Measurements from ENCODE around the gene PEMT. TPM values are rescaled to one million over a fixed set of nuclear protein-coding genes. Genes with fewer than 3 reads are reported as not detected.

The PEMT gene
- total and polyA plus RNA-seq, 2 of the 8 experiments (the other 6 are each of a cell fraction or from before 2014, with no cell fraction given) = 42.0 to 118 TPM

DNA sequence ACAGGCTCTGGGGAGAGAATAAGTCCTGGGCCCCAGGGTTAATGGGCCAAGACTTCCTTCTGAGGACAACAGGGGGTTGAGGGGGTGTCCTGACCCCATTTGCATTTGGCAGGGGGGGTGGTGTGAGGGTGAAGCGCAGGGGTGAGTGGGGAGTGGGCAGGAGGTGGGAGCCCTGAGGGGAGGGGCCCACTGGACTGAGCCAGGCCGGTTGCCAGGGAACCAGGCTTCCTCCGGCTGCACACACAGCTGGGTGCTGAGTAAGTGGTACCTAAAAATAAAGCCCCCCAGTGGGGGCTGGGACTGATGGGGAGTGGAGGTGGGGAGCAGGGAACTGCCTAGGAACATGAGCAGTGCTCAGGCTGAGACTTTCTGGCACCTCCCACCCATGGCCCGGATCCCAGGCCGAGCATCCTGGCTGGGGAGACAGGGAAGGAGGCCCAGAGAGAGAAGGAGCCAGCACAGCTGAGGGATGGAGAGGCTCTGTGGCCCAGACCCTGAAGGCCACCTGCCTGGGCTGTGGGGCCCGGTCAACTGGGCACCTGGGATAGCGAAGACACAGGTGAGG, 87.9 kb downstream of the PEMT start:
- CTCF ChIA-PET (ENCODE audit: partially characterized antibody) = interaction anchor here (0.8 to 5.1 kb wide), 6 partner anchors 15 to 148 kb away, joined by 3 to 40 read pairs (median 10); no protein-coding TSS in a partner anchor
- POLR2A ChIA-PET (ENCODE audit: partially characterized antibody) = interaction anchor here (2.2 kb wide), 1 partner anchor 8 kb away, joined by 6 read pairs; the partner anchor contains the start of gene RASD1
- Histone ChIP-seq H3K23ac (ENCODE audit: insufficient read length) (no peak overlapping the region), H3K36me3 (ENCODE audit: control insufficient read depth in 2 of 4, insufficient read depth in 4 of 4, low read length in 3 of 4) (no peaks in the 10 kb centered on the region), H3K4me1 (replicated peaks in 1 of 4; ENCODE audit: control insufficient read depth in 3 of 4, insufficient read depth in 4 of 4, low read length in 3 of 4) (peaks cover 0 to 2% (median 0%) of the 10 kb centered on the region in 4 experiments; a peak in 1 of 7 replicates), H2BK12ac (ENCODE audit: low read depth, low read length) (no peak overlapping the region), H3K14ac (ENCODE audit: insufficient read length) (no peak overlapping the region), H2AK5ac (ENCODE audit: low read depth, low read length) (no peak overlapping the region), H3K27me3 (replicated peaks in 1 of 4; ENCODE audit: control insufficient read depth in 3 of 4, extremely low read depth in 1 of 4, insufficient read depth in 3 of 4, low read length in 3 of 4) (no peaks in the 10 kb centered on the region; a peak in 3 of 7 replicates), H4K20me1 (replicated peaks in 1 of 2; ENCODE audit: control insufficient read depth in 1 of 2, insufficient read depth in 2 of 2, low read length in 2 of 2) (peaks cover 0 to 2% of the 10 kb centered on the region in 2 experiments), H3K79me2 (ENCODE audit: control insufficient read depth in 1 of 2, insufficient read depth in 2 of 2, low read length in 2 of 2) (no peaks in the 10 kb centered on the region), H4K5ac (ENCODE audit: insufficient read length, low read depth, low read length) (no peak overlapping the region), H3K4me3 (ENCODE audit: extremely low read depth in 1 of 4, insufficient read depth in 2 of 4, low read depth in 3 of 4, low read length in 4 of 4) (no peak overlapping the region), H2BK120ac (replicated peaks; ENCODE audit: low read depth, low read length) (no peak overlapping the region), H2BK5ac (ENCODE audit: low read depth, low read length) (no peak overlapping the region), H3K4ac (replicated peaks; ENCODE audit: insufficient read length, low read depth, low read length) (no peak overlapping the region), H3K9me3 (ENCODE audit: insufficient read depth in 2 of 2, low read depth in 1 of 2, low read length in 1 of 2) (no peaks in the 10 kb centered on the region), H3K9ac (replicated peaks in 1 of 4; ENCODE audit: extremely low read depth in 1 of 4, low read depth in 3 of 4, low read length in 3 of 4) (no peak overlapping the region), H2AFZ (ENCODE audit: low read length) (no peak overlapping the region), H3K79me1 (ENCODE audit: low read depth, low read length) (no peaks in the 10 kb centered on the region), H3K56ac (replicated peaks; ENCODE audit: insufficient read length, low read depth, low read length) (no peak overlapping the region), H3K4me2 (ENCODE audit: insufficient read depth in 1 of 2, low read depth in 2 of 2, low read length in 2 of 2) (no peak overlapping the region), H2BK20ac (ENCODE audit: low read length) (no peak overlapping the region), H3K23me2 (ENCODE audit: low read depth, low read length) (no peaks in the 10 kb centered on the region), H4K91ac (replicated peaks; ENCODE audit: insufficient read length, low read length) (no peak overlapping the region), H4K8ac (ENCODE audit: extremely low read depth, insufficient read depth, low read length) (no peak overlapping the region), H3K27ac (ENCODE audit: low read depth, low read length) (no peak overlapping the region), H3K18ac (ENCODE audit: extremely low read depth, low read length) (no peak overlapping the region), H2BK15ac (ENCODE audit: low read length) (no peak overlapping the region)
- FAIRE-seq = no peak
- no peak for DNase-seq (ENCODE audit: low read depth in 1 of 2, low spot score in 2 of 2)
- WGBS, 2 experiments (ENCODE audit: extremely low coverage in 1 of 2, insufficient coverage in 1 of 2, insufficient read length in 1 of 2, insufficient replicate concordance in 2 of 2, low coverage in 1 of 2, low lambda C conversion rate in 2 of 2, missing lambda C conversion rate in 1 of 2) = 85% methylated on average over 4 of the region's 7 CpGs; no CpG with 5 or more reads in 1 of the 2 experiments
- TF ChIP-seq KDM1A (IDR thresholded peaks at IDR 0.05; ENCODE audit: borderline replicate concordance, low read length) = no peak
- no peak for TF ChIP-seq CBX8 (IDR thresholded peaks at IDR 0.05; ENCODE audit: borderline replicate concordance, low read depth, low read length)
- TF ChIP-seq POU5F1 (IDR thresholded peaks at IDR 0.05; ENCODE audit: low read depth, low read length) = no peak
- TF ChIP-seq CHD1 (IDR thresholded peaks at IDR 0.05; ENCODE audit: low read depth, low read length) = no peak
- TF ChIP-seq CEBPB (IDR thresholded peaks at IDR 0.05; ENCODE audit: low read depth, low read length) = no peak
- no peak for TF ChIP-seq CREB1 (IDR thresholded peaks at IDR 0.05)
- TF ChIP-seq SP1 (IDR thresholded peaks at IDR 0.05; ENCODE audit: low read depth, low read length) = no peak
- no peak for TF ChIP-seq TCF12 (IDR thresholded peaks at IDR 0.05; ENCODE audit: low read depth, low read length)
- TF ChIP-seq CHD2 (IDR thresholded peaks at IDR 0.05; ENCODE audit: low read length) = no peak
- TF ChIP-seq KDM4A (IDR thresholded peaks at IDR 0.05; ENCODE audit: low read depth, low read length, severe bottlenecking) = no peak

Data from H1 (cell line).